Measurements from ENCODE around the gene IP6K3.

Gene IP6K3

DNA sequence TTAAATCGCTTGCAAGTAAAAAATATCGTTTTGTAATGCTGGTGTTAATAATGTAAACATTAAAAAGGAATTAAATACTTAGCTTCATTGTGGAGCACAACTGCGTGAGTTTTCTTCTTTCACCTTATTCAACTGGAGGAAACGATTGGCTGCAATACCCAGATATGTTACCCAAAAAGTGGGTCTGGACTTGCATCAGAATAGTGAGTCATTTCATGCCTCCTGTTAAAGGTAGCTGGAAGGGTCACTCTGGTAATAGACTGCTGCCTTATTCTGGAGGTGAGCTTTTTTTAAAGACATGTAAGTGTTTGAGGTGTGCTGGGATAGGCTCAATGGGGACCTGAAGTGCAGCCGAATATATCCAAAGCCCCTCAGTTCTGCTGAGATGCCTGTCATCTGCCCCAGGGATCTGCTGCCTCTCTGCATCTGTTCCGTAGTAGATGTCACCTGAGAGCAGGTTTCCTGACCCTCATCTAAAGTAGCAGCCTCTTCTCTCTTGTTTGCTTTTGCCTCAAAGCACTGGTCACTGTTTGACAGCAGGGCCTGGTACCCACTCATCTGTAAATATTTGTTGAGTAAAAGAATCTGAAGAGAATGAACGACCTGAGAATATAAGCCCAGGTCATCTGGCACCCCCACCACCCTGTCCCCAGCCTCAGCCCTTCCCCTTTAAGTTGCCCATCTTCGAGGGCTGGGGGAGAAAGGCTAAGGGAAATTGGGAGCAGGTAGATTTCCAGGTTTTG, 29.6 kb downstream of the IP6K3 start:
- Mint-ChIP-seq H3K27ac (no peak overlapping the region), H3K36me3 (no peaks in the 10 kb centered on the region), H3K9me3 (no peaks in the 10 kb centered on the region), H3K27me3 (no peaks in the 10 kb centered on the region), H3K4me1 (peaks cover 34% of the 10 kb centered on the region), H3K4me3 (no peak overlapping the region)
- ATAC-seq, result no peak

DNA sequence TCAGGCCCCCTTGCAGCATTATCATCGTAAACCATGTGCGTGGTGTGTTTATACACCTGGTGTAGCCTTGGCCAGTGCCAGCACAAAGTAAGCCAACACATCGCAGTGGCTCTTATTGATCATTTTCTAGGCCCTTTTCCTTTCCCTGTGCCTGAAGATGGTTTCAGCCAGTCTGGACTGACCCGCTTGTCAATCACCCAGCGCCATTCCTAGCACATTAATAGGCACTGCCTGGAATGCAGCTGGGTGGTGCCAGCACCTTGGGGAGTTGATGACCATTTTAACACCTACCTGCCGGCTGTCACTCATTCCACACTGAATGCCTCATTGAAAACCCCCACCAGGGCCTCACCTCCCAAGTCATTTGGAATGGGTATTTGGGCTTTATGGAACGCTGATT, 30.3 kb downstream of the IP6K3 start:
- no peak overlapping the region for H3K4me3 Mint-ChIP-seq
- no peaks in the 10 kb centered on the region for H3K27me3 Mint-ChIP-seq
- no peaks in the 10 kb centered on the region for H3K36me3 Mint-ChIP-seq
- no peak overlapping the region for H3K27ac Mint-ChIP-seq
- no peak for ATAC-seq
- H3K4me1 Mint-ChIP-seq, result peaks cover 34% of the 10 kb centered on the region
- no peaks in the 10 kb centered on the region for H3K9me3 Mint-ChIP-seq

DNA sequence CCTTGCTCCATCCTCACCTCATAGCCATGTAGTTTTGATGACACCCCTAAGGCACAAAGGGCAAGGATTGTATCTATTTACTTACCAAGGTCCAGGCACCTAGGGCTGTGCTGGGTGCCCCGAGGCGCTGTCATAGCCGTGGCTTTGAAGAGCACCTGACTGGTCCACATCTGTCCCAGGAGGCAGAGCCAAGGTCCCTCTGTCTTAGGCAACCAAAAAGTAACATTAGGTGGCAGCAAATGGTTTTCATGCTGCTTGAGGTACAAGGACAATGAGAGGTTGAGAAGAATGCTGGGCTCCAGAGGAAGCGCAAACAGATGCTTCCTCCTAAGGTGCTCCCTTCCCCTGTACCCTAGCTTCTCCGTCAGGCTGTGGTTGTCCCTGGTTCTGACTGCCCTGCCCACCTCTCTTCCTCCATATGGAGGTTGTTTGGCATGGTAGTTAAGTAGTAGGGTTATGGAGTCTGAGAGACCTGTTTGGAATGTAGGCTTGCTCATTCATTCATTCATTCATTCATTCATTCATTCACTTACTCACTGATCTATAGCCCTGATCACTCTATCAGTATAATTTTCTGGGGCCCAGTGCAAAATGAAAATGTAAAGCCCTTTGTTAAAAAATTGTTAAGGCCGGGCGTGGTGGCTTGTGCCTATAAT, 32.2 kb downstream of the IP6K3 start:
- Mint-ChIP-seq H3K27me3 (no peaks in the 10 kb centered on the region), H3K27ac (no peak overlapping the region), H3K9me3 (no peaks in the 10 kb centered on the region), H3K4me1 (peaks cover 34% of the 10 kb centered on the region), H3K36me3 (peaks cover 12% of the 10 kb centered on the region), H3K4me3 (no peak overlapping the region)
- no peak for ATAC-seq

DNA sequence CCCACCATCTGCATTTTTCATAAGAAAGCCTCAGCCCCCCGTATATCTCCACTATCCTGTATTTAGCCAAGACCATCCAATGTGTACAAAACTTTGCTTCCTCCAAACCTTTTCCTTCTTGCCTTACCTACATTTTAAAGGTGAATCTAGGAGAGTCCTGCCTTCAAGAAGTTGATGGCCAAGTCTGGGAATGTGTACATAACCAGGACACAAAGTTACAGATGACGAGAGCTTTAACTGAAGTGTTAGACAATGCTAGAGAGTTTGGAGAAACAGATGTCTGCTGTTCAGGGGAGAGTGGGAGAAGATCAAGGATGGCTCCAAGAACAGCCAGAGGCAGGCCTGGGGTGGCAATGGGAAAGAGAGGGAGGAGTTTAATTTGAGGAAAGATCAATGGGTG, 32.9 kb downstream of the IP6K3 start:
- Mint-ChIP-seq H3K4me3 (no peak overlapping the region), H3K36me3 (peaks cover 19% of the 10 kb centered on the region), H3K27ac (no peak overlapping the region), H3K27me3 (no peaks in the 10 kb centered on the region), H3K4me1 (peaks cover 36% of the 10 kb centered on the region), H3K9me3 (no peaks in the 10 kb centered on the region)
- ATAC-seq, result no peak

GRCh38 chr6:33712914-33713313, 33.8 kb downstream of the IP6K3 start:
- H3K27me3 Mint-ChIP-seq, result no peaks in the 10 kb centered on the region
- H3K4me1 Mint-ChIP-seq, result peaks cover 31% of the 10 kb centered on the region
- no peak overlapping the region for H3K27ac Mint-ChIP-seq
- H3K9me3 Mint-ChIP-seq, result no peaks in the 10 kb centered on the region
- H3K4me3 Mint-ChIP-seq, result no peak overlapping the region
- peaks cover 23% of the 10 kb centered on the region for H3K36me3 Mint-ChIP-seq
- ATAC-seq, result no peak

- Mint-ChIP-seq H3K4me1 (peaks cover 33% of the 10 kb centered on the region), H3K9me3 (no peaks in the 10 kb centered on the region)
Observed at GRCh38 chr6:33711140-33712129, 35.3 kb downstream of the IP6K3 start, which contains the start of gene UQCC2. Gene UQCC2 (minus strand): TSS chr6:33711700. CDS start chr6:33711686, 14 bp downstream.

DNA sequence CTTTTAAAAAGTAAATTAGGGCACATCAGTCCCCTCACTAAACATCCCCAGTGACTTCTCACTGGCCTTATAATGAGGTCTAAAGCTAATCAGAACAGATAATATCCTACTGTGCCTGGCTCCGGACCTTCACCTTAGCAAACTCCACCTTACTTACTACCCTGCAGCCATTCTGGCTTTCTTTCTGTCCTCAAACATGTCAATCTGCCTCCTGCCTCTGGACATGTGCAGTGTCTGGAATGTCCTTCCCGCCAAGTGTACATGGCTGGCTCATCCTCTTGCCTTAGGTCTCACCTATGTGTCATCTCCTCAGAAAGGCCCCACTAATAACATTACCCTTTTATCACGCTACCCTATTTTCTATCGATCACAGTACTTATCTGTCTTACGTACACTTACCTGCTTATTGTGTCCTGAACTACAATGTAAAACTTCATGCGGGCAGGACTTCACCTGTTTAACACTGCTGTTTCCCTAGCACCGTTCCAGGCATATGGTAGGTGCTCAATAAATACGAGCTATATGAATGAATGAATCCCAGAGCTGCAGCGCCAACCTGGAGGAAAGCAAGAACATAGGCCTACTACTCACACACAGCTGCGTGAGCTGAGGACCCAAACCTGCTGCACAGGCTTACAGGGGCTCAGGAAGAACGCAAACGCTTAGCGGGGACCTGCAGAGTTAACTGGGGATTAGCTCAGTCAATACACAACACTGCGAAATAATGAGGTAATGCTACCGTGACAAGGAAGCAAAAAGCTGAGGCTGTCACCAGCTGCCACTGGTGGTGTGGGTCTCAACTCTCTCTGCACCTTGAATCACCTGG, 36.2 kb downstream of the IP6K3 start:
- H3K36me3 Mint-ChIP-seq, result peaks cover 30% of the 10 kb centered on the region
- H3K9me3 Mint-ChIP-seq, result no peaks in the 10 kb centered on the region
- peaks cover 37% of the 10 kb centered on the region for H3K4me1 Mint-ChIP-seq
- peak overlapping the region; percentile 100 for H3K4me3 Mint-ChIP-seq
- H3K27me3 Mint-ChIP-seq, result no peaks in the 10 kb centered on the region
- ATAC-seq, result no peak
- H3K27ac Mint-ChIP-seq, result peak overlapping the region; percentile 100

More at GRCh38 chr6:33711140-33712129, 35.3 kb downstream of the IP6K3 start, which contains the start of gene UQCC2:
- H3K27me3 Mint-ChIP-seq, result no peaks in the 10 kb centered on the region
- ATAC-seq, result peak; percentile 96
- H3K36me3 Mint-ChIP-seq, result peaks cover 26% of the 10 kb centered on the region
- peak within 1 kb of the TSS; percentile 100 for H3K4me3 Mint-ChIP-seq
- H3K27ac Mint-ChIP-seq, result peak within 1 kb of the TSS; percentile 100

- no peak overlapping the region for H3K4me3 Mint-ChIP-seq
Observed at GRCh38 chr6:33709605-33710295, 37.0 kb downstream of the IP6K3 start.

GRCh38 chr6:33708516-33709204, 38.0 kb downstream of the IP6K3 start:
- Mint-ChIP-seq H3K9me3 (no peaks in the 10 kb centered on the region), H3K27ac (no peak overlapping the region), H3K4me3 (no peak overlapping the region), H3K4me1 (peaks cover 44% of the 10 kb centered on the region), H3K36me3 (peaks cover 42% of the 10 kb centered on the region), H3K27me3 (no peaks in the 10 kb centered on the region)
- no peak for ATAC-seq

More at GRCh38 chr6:33709605-33710295, 37.0 kb downstream of the IP6K3 start:
- ATAC-seq, result no peak
- H3K9me3 Mint-ChIP-seq, result no peaks in the 10 kb centered on the region
- peaks cover 31% of the 10 kb centered on the region for H3K36me3 Mint-ChIP-seq
- H3K4me1 Mint-ChIP-seq, result peaks cover 38% of the 10 kb centered on the region
- no peaks in the 10 kb centered on the region for H3K27me3 Mint-ChIP-seq
- H3K27ac Mint-ChIP-seq, result no peak overlapping the region

GRCh38 chr6:33707771-33708170, 38.9 kb downstream of the IP6K3 start:
- H3K36me3 Mint-ChIP-seq, result peaks cover 46% of the 10 kb centered on the region
- H3K9me3 Mint-ChIP-seq, result no peaks in the 10 kb centered on the region
- no peak overlapping the region for H3K4me3 Mint-ChIP-seq
- peaks cover 44% of the 10 kb centered on the region for H3K4me1 Mint-ChIP-seq
- H3K27ac Mint-ChIP-seq, result no peak overlapping the region
- H3K27me3 Mint-ChIP-seq, result no peaks in the 10 kb centered on the region
- no peak for ATAC-seq

DNA sequence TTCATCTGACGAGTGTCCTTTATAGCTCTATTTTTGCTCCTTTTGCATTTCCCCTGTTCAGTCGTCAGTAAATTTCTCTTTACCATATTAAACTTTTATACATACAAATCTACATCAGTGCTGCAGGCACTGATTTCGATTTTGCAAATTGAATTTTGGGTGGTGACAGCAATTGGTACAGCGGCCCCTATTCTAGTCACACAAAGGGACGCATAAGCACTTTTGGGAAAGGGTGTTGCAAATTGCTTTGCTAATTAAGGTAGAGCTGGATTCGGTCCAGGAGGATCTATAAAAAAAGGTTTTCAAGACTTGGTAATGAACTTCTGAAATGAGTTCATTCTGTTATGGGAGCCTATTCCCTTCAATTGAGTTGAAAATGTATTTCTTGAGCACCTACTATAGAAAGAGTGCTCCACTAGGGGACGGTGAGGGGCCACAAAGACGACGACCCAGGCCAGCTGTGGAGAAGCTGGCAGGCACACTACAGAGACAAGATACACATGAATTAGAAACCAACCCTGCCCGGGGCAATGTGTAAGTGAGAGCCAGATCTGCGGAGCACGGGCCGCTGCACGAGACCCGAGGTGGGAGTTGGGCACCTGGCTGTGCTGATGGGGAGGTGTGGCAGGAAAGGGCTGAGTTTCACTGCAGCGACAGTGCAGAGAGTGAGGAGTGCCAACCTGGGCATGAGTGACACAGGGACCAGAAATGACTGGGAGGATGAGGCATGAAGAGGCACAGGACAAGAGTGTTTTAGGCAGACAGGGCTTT, 40.6 kb downstream of the IP6K3 start:
- ATAC-seq, result no peak
- no peak overlapping the region for H3K4me3 Mint-ChIP-seq
- H3K9me3 Mint-ChIP-seq, result no peaks in the 10 kb centered on the region
- peaks cover 46% of the 10 kb centered on the region for H3K36me3 Mint-ChIP-seq
- no peak overlapping the region for H3K27ac Mint-ChIP-seq
- no peaks in the 10 kb centered on the region for H3K27me3 Mint-ChIP-seq
- H3K4me1 Mint-ChIP-seq, result peaks cover 33% of the 10 kb centered on the region

DNA sequence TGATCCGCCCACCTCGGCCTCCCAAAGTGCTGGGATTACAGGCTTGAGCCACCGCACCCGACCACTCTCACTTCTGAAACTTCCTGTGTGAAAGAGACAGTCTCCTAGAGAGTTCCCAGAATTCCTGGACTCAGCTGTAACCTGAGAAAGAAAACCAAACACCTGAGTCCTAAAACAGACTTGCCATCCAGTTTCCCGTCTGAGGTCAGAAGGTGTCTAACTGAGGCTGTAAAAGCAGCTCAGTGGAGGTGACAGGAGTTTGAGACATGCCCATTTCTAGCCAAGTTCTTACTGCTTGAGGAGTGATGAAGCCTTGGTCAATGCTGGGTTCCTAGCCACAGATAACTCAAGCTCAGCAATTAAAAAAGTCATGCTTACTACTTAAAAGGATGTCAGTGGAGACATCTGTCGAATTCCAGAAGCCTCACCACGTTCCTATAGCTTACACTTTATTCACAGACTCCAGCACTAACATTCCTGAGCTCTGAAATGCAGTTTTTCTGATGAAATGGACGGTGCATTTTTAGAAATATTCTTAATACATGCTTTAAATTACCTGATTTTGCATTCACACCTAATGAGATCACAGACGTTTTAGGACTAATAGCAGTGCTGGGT, 41.3 kb downstream of the IP6K3 start:
- no peak for ATAC-seq
- H3K4me3 Mint-ChIP-seq, result no peak overlapping the region
- peaks cover 32% of the 10 kb centered on the region for H3K4me1 Mint-ChIP-seq
- H3K27ac Mint-ChIP-seq, result no peak overlapping the region
- no peaks in the 10 kb centered on the region for H3K27me3 Mint-ChIP-seq
- H3K36me3 Mint-ChIP-seq, result peaks cover 43% of the 10 kb centered on the region
- no peaks in the 10 kb centered on the region for H3K9me3 Mint-ChIP-seq
